NCI-H2107 treated with DMSO at 0.1 percent for 48 hours (cell line): Measurements from ENCODE around the gene CGREF1.
"Not testable (repeated sequence)": the region's sequence is repeated elsewhere in the genome, so short reads cannot be mapped to it uniquely, and the experiment has no call there.

ENCODE experiments used
- DNase-seq: peaks from one replicate; lab custom pipeline; 2025; ENCODE audit not compliant: unreplicated experiment; lab: John Stamatoyannopoulos, UW

CGREF1 gene

GRCh38 chr2:27088634-27089033, 30.3 kb downstream of the CGREF1 start:
- no peak for DNase-seq

- DNase-seq: no peak
Observed at GRCh38 chr2:27087823-27088410, 31.0 kb downstream of the CGREF1 start.

- no peak for DNase-seq
Observed at GRCh38 chr2:27086724-27087593, 32.0 kb downstream of the CGREF1 start, which contains the start of gene KHK. Gene KHK (plus strand): TSS chr2:27086772. CDS start chr2:27087260, 488 bp downstream.

- peak; percentile 79 for DNase-seq
Observed at GRCh38 chr2:27086090-27086723, 32.7 kb downstream of the CGREF1 start.

DNA sequence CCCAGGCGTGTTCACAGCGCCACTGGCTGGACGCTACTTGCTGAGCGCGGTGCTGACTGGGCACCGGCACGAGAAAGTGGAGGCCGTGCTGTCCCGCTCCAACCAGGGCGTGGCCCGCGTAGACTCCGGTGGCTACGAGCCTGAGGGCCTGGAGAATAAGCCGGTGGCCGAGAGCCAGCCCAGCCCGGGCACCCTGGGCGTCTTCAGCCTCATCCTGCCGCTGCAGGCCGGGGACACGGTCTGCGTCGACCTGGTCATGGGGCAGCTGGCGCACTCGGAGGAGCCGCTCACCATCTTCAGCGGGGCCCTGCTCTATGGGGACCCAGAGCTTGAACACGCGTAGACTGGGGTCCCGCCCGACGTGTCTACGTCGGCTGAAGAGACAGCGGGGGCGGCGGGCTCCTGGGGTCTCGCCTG, 33.2 kb downstream of the CGREF1 start:
- DNase-seq: no peak

DNA sequence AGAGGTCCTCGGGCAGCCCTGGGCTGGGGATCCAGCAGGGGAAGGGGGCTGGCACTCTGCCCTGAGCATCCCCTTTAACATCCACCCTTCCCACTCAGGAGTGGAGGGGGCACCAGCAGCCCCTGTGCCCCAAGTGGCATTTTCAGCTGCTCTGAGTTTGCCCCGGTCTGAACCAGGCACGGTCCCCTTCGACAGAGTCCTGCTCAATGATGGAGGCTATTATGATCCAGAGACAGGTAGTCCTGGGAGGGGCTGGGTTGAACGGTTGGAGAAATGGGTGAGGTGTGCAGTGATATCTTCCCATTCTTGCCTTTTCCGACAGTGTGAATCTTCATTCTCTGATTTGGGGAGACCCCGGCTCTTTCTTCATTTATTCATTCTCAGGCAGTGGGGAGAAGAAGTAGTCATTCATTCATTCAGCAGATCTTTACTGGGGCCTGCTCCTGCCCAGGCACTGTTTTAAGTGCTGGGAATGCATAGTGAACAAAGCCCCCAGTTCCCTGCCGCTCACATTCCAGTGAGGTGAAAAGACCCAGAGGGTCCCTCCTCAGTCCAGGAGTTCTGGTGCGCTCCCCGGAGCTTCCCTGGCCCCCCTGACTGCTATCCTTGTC, 33.8 kb downstream of the CGREF1 start:
- no peak for DNase-seq

- no peak for DNase-seq
Observed at GRCh38 chr2:27084297-27085061, 34.4 kb downstream of the CGREF1 start.

GRCh38 chr2:27083410-27084296, 35.3 kb downstream of the CGREF1 start:
- peak; percentile 19 for DNase-seq

GRCh38 chr2:27082773-27083409, 36.0 kb downstream of the CGREF1 start:
- no peak for DNase-seq

GRCh38 chr2:27081984-27082772, 36.8 kb downstream of the CGREF1 start:
- DNase-seq: no peak

- no peak for DNase-seq
Observed at GRCh38 chr2:27080603-27080936, 38.4 kb downstream of the CGREF1 start.

GRCh38 chr2:27080140-27080469, 38.8 kb downstream of the CGREF1 start:
- no peak for DNase-seq

GRCh38 chr2:27079233-27080139, 39.4 kb downstream of the CGREF1 start:
- no peak for DNase-seq

DNA sequence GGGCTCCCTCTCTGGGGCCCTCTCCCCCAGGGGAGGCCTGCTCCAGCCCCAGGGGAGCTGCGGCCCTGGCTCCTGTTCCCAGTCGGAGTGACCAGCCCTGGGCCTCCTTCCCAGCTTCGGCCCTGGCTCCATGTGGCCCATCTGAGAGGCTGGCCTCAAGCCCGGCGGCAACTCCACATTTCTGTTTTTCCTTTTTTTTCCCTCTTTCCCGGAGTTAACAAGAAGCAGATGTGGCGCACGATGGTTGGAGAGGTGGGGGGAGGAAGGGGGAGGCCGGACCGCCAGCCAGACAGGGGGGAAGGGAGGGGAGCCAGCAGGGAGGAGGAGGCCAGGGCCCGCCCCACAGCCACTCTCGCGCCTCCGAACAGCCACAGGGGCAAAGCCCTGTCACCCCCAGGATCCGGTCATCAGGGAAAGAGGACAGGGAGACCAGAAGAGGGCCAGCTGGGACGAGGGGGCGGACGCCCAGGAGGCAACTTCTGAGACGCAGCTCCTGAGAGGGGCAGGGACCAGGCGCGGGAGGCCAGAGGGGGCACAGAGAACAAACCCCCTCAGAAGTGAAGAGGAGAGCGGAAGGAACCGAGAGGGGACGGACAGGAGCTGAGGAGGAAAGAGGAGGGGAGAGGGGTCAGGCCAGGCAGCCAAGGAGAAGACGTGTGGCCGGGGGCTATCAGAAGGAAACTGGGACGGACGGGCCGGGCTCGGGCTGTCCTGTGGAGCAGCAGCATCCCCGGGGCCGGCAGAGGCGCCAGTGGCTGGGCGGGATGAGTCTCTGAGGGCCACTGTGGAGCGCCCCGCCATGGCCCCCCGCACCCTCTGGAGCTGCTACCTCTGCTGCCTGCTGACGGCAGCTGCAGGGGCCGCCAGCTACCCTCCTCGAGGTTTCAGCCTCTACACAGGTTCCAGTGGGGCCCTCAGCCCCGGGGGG, 40.4 kb downstream of the CGREF1 start, which contains the start of gene EMILIN1:
TSS of gene EMILIN1 (plus strand) at position 349 of the 928 bp plus-strand sequence. CDS start at position 800, 451 bp downstream.
- no peak for DNase-seq

GRCh38 chr2:27077231-27077630, 41.7 kb downstream of the CGREF1 start:
- DNase-seq: no peak

DNA sequence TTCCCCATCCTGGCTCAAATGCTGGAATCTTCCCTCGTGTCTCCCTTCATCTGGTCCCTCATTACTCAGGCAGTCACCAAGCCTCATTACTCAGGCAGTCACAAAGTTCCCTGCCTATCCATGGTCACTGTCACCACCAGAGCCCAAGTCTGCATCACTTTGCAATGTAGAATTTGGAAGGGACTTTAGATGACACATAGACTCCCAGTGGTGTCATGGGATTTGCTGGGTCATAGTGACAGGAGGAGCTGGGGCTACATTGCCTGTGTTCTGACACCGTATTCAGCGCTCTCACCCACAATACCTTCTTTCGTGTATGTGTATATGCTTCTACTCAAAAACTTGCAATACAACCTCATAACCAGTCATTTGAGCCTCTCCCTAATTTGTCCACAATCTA, 42.6 kb downstream of the CGREF1 start:
- DNase-seq: no peak

GRCh38 chr2:27075566-27075871, 43.4 kb downstream of the CGREF1 start:
- DNase-seq: not testable (repeated sequence)
